Mesodermal cell (in vitro differentiated cells): ENCODE measurements around the gene RENBP. TPM values are rescaled to one million over a fixed set of nuclear protein-coding genes. Genes with fewer than 3 reads are reported as not detected.

ENCODE experiments used
- H3K27ac ChIP-seq: 2 replicates; pipeline ENCODE4 v1.7.0; 2013; ENCODE audit warnings: mild to moderate bottlenecking, low read depth, low read length, moderate library complexity; ENCODE audit not compliant: severe bottlenecking
- H3K36me3 ChIP-seq: 2 replicates; pipeline ENCODE4 v1.7.1; 2013; ENCODE audit warnings: mild to moderate bottlenecking, low read length, moderate library complexity; ENCODE audit not compliant: control insufficient read depth, insufficient read depth
- H3K4me1 ChIP-seq: one replicate; pipeline ENCODE4 v1.7.1; 2013; ENCODE audit warnings: mild to moderate bottlenecking, low read length; ENCODE audit not compliant: insufficient read depth, control insufficient read depth, poor library complexity, severe bottlenecking
- H3K4me3 ChIP-seq: 2 replicates; pipeline ENCODE4 v1.7.0; 2013; ENCODE audit warnings: low read length, control low read depth, mild to moderate bottlenecking; ENCODE audit not compliant: insufficient read depth, poor library complexity, severe bottlenecking; ENCODE audit errors: extremely low read depth
- H3K9me3 ChIP-seq: 2 replicates; pipeline ENCODE4 v1.7.1; 2013; ENCODE audit warnings: mild to moderate bottlenecking, low read length, moderate library complexity; ENCODE audit not compliant: control insufficient read depth
- WGBS, 2 experiments: methylation state at CpG; one replicate each; pipeline ENCODE4 v1.1.5; 2013; ENCODE audit warnings: missing lambda C conversion rate in 2 of 2; ENCODE audit not compliant: insufficient coverage in 2 of 2; 5-methylcytosine and 5-hydroxymethylcytosine counted together
- polyA plus RNA-seq, 2 experiments: library from polyadenylated mRNA; stranded (reverse); fragments of 50-300 nt; gene quantifications; one replicate each; pipeline ENCODE4 v1.2.3, GENCODE V29; 2013

The RENBP gene
- 10.9 TPM for polyA plus RNA-seq (2013, experiment 1 of 2)
- polyA plus RNA-seq (2013, experiment 2 of 2) = 7.8 TPM

DNA sequence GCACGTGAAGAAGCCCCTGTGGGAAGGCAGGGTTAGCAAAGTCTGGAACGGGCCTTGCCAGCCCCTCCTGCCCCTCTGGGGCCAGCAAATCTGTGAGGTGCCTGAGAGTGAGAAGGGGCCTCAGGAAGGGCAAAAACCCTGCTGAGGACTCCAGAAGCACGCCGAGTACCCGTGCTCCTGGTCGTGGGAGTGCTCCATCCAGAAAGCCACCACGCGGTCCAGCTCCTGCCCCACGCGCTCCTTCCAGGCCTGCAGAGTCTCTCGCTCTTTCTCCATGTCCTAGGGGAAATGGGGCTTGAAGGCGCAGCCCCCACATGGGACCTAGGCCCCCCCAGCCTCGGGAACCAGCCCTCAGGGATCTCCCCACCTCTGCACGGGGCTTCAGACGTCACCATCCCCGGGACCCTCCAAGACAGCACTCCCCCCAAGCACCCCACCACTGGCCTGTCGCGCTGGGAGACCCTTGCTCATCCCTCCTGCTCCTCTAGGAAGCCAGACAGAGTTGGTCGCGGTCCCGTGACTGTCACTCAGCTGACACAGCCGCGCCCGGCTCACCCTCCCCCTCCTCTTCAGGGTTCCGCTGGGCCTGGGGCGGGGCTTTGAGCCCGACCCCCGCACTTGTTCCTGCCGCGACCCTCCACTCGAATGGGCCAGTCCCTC, at the start of gene RENBP:
RENBP (minus strand) TSS at position 504 of the 660 bp plus-strand sequence; CDS start at position 471, 33 bp downstream.
- H3K4me1 ChIP-seq = peaks cover 7% of the 10 kb centered on the region
- no peaks in the 10 kb centered on the region for H3K9me3 ChIP-seq
- WGBS, 2 experiments = 62 to 77% methylated on average over 9 to 13 of the region's 31 CpGs
- H3K36me3 ChIP-seq = no peaks in the 10 kb centered on the region
- H3K4me3 ChIP-seq = peak within 1 kb of the TSS; percentile 5
- H3K27ac ChIP-seq = no peak within 1 kb of the TSS

DNA sequence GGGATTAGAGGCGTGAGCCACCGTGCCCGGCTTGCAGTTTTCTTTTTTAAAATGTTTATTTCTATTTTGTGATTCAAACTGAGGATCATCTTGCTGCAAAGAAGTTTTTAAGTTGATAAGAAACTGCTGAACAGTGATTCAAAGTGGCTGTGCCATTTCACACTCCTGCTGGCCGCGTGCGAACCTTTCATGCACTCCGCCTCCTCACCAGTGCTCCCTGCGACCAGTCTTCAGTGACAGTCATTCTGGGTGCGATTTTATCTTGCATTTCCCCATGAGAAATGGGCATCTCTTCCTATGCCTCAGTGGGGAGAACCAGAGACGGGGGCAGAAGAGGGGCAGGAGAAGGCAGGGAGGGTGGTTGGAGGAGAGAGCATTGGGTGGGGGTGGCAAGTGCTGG, 49.5 kb upstream of the RENBP start:
- Histone ChIP-seq H3K4me1 (no peaks in the 10 kb centered on the region), H3K9me3 (no peaks in the 10 kb centered on the region), H3K27ac (no peak overlapping the region), H3K36me3 (no peaks in the 10 kb centered on the region), H3K4me3 (no peak overlapping the region)
- 92% methylated on average over 2 of the region's 10 CpGs; no CpG with 5 or more reads in 1 of the 2 experiments for whole genome bisulfite sequencing, 2 experiments

DNA sequence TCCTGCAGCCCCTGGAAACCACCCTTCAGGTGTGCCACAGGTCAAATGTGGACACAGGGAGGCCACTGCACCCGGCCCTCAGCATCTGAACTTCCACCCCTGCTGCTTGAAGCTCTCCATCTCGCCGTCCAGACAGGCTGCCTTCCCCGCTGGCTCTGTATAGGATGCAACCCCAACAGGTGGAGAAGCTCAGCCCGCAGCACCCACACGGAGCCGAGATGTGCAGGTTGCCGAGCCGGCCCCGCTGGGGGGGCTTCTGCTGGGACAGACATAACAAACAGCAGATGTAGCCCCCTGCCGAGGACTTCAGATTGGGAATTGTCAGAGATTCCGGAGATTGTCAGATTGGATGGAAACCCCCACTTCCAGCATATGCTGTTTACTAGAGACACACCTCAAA, 48.6 kb upstream of the RENBP start:
- Histone ChIP-seq H3K4me3 (no peak overlapping the region), H3K4me1 (no peaks in the 10 kb centered on the region), H3K9me3 (no peaks in the 10 kb centered on the region), H3K36me3 (no peaks in the 10 kb centered on the region), H3K27ac (no peak overlapping the region)
- WGBS, 2 experiments = 94 to 96% methylated on average over 5 to 8 of the region's 12 CpGs

DNA sequence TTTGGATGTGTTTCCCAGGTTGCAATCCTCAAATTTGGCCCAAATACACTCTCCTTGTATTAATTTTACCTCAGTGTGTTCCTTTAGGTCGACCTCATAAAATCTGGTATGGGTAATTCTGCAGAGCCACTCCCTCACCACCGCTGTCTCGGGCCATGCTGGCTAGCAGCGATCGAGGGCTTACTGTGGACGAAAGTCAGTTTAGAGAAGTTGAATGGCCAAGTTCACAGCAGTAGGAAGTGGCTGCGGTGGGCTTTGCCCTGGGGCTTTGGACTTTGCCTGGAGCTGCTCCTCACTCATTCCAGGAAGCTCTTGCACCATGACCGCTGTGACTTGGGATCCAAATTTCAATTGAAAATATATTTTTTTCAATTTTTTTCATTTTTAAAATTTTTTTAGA, 47.7 kb upstream of the RENBP start:
- Histone ChIP-seq H3K4me1 (no peaks in the 10 kb centered on the region), H3K4me3 (no peak overlapping the region), H3K9me3 (no peaks in the 10 kb centered on the region), H3K36me3 (no peaks in the 10 kb centered on the region), H3K27ac (no peak overlapping the region)
- 67 to 100% methylated on average over 1 to 2 of the region's 8 CpGs for WGBS, 2 experiments

DNA sequence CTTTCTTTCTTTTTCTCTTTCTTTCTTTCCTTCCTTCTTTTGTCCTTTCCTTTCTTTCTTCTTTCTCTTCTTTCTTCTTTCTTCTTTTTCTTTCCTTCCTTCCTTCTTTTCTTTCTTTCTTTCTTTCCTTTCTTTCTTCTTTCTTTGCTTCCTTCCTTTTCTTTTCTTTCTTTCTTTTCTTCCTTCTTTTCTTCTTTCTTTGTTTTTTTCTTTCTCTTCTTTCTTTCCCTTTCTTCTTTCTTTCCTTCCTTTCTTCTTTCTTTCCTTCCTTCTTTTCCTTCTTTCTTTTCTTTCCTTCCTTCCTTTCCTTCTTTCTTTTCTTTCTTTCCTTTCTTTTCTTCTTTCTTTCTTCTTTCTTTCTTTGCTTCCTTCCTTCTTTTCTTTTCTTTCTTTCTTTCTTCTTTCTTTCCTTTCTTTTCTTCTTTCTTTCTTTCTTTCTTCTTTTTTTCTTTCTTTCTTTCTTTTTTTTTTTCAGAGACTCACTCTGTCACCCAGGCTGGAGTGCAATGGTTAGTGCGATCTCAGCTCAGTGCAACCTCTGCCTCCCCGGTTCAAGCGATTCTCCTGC, 46.7 kb upstream of the RENBP start:
- Histone ChIP-seq H3K27ac (no peak overlapping the region), H3K36me3 (no peaks in the 10 kb centered on the region), H3K4me1 (no peaks in the 10 kb centered on the region), H3K9me3 (no peaks in the 10 kb centered on the region), H3K4me3 (no peak overlapping the region)
- WGBS, 2 experiments = no CpG with 5 or more reads among the region's 3 CpGs

DNA sequence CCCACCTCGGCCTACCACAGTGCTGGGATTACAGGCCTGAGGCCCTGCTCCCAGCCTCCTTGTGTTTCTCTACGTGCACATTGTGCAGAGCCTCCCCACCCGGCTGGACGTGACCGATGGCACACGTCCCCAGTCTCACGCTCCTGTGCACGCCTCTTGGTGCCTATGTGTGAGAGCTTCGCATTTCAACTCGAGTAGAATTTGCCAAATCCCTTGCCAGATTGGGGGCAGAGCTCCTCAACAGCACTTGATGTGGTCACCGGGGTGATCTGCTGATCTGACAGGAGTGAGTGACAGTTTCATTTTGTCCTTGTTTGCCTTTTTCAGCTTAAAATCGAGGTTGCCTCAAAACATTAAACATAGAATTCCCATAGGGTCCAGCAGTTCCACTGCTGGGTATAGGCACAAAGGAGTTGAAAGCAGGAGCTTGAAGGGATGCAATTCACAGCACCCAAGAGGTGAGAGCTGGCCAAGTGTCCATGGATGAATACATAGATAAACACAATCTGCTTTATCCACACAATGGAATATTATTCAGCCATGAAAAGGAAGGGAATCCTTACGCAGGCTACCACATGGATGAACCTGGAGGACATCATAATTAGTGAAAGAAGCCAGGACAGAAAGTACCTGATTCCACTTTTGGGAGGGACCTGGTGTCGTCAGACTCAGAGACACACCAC, 45.7 kb upstream of the RENBP start:
- no peak overlapping the region for H3K27ac ChIP-seq
- no peaks in the 10 kb centered on the region for H3K4me1 ChIP-seq
- no peak overlapping the region for H3K4me3 ChIP-seq
- WGBS, 2 experiments = 97 to 100% methylated on average over 4 to 13 of the region's 14 CpGs
- no peaks in the 10 kb centered on the region for H3K36me3 ChIP-seq
- H3K9me3 ChIP-seq = no peaks in the 10 kb centered on the region

DNA sequence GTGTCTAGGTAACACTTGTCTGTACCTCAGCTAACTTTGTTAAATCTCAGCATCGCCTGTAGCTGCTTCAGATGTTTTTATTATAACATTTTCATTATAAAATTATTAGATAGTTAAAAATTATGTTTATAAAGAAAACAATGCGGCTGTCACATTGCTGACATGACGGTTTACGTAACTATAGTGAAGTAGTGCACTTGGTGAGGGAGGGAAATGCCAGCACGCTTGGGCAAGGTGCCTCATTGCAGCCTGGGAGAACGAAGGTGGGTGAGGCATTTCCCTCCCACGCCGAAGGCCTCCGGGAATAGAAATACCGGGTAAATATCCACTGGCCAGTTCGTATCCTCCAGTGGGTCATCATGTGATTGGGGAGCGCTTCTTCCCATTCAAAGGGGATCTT, 44.0 kb upstream of the RENBP start:
- 93 to 95% methylated on average over 8 to 9 of the region's 12 CpGs for WGBS, 2 experiments
- Histone ChIP-seq H3K4me3 (no peak overlapping the region), H3K4me1 (no peaks in the 10 kb centered on the region), H3K9me3 (no peaks in the 10 kb centered on the region), H3K36me3 (no peaks in the 10 kb centered on the region), H3K27ac (no peak overlapping the region)

DNA sequence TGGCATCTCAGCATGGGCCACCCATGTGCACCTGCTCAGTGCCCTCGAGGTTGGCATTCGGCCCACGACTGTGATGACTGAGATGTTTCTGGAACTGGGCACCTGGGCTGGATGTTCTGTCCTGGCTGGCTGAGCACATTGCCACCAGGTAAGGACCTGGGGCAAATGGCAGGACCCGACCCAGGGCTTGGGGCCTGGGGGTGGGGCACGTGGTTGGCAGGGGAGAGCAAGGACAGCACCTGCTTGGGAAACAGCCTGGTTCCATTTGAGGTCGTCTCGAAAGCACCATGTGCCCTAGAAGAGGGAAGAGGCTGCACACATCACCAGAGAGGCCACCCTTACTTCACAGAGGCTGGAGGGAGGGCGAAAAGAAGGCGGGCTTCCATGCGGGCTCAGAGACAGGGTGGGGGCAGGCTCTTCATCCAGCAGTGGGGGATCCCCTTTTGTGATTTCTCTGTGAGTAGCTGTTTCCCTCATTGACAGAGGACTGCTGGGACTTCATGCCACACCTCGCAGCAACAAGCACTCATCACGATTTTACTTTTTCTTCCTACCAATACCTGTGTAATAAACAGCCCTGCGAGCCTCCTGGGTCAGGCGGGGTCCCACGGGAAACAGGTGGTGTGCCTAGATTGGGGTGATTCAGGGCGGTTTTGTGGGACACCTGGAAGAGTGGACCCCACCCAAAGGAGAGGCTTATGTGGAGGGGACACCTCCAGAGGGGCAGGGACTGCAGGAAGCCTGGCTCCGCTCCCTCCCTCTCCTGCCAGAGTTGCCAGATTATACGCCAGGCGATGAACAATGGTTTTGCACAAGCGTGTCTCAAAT, 40.1 kb upstream of the RENBP start:
- H3K9me3 ChIP-seq = no peaks in the 10 kb centered on the region

DNA sequence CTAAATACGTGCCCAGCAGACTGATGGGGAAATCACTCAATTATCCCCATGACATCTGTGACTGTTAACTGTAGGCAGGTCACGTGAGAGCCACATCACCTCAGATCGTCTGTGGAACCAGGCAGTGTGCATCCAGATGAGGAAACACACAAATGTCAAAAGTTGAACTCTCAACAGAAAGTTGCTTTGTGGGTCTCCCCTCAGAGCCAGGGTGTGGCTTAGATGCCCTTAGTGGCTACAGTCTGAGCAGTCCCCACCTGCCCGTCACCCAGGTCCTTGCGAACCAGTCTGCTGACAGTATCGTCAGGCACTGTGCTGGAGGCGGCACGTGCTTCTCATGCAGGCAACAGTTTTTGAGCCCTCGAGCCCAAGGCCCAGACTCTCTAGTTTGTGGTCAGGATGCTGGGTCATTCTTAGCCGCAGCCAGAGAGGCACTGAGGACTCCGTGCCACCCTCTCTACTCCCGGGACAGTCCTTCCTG, 38.9 kb upstream of the RENBP start:
- H3K36me3 ChIP-seq = no peaks in the 10 kb centered on the region
- WGBS, 2 experiments = 93 to 100% methylated on average over 4 to 10 of the region's 12 CpGs
- H3K9me3 ChIP-seq = no peaks in the 10 kb centered on the region
- H3K4me1 ChIP-seq = no peaks in the 10 kb centered on the region
- H3K27ac ChIP-seq = no peak overlapping the region
- H3K4me3 ChIP-seq = no peak overlapping the region

More for the DNA sequence above, 40.1 kb upstream of the RENBP start:
- 93 to 95% methylated on average over 5 of the region's 20 CpGs for WGBS, 2 experiments
- H3K36me3 ChIP-seq = no peaks in the 10 kb centered on the region
- no peak overlapping the region for H3K27ac ChIP-seq
- H3K4me3 ChIP-seq = no peak overlapping the region
- no peaks in the 10 kb centered on the region for H3K4me1 ChIP-seq

DNA sequence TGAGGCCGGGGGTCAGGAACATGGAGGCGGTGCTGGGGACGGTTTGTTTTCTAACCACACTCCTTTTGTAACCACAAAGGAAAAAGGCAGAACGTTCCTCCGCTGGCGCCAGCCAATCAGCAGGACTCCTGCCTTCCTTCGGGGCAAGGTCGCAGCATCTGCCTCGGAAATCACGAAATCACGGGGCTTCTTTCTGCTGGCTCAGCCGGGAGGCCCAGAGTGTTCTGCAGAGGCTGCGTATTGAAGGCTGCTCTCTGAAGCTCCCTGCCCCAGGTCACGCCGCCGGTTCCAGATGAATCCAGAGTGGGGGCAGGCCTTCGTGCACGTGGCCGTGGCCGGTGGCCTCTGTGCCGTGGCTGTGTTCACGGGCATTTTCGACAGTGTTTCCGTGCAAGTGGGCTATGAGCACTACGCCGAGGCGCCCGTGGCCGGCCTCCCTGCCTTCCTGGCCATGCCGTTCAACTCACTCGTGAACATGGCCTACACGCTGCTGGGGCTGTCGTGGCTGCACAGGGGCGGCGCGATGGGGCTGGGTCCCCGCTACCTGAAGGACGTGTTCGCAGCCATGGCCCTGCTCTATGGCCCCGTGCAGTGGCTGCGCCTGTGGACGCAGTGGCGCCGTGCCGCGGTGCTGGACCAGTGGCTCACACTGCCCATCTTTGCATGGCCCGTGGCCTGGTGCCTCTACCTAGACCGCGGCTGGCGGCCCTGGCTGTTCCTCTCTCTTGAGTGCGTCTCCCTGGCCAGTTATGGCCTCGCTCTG, 37.5 kb upstream of the RENBP start:
- WGBS, 2 experiments = 92 to 98% methylated on average over 24 to 47 of the region's 52 CpGs
- H3K27ac ChIP-seq = no peak overlapping the region
- no peaks in the 10 kb centered on the region for H3K4me1 ChIP-seq
- no peak overlapping the region for H3K4me3 ChIP-seq
- H3K36me3 ChIP-seq = no peaks in the 10 kb centered on the region
- H3K9me3 ChIP-seq = no peaks in the 10 kb centered on the region
